ENCODE measurements around the gene ZC3H8.

The ZC3H8 gene

DNA sequence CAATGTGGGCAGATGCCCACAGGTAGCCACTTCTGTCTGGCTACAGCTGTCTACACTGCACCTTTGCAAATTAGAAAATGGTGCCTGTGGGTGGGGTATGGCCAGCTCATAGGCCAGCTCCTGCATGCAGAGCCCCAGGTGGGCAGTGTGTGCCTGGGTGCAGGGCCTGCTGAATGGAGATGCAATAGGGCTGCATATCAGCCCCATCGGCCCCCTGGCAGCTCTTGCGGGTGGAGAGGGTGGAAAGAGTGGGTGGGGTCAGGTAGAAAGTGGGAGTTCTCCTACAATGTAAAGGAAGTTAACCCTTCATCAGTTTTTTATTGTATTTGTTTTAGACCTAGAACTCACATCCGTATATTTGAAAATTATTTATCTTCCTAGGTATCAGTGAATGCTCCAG, 79.5 kb downstream of the ZC3H8 start:
- Histone ChIP-seq H4K20me1 (ENCODE audit: insufficient read depth, low read length) (no peaks in the 10 kb centered on the region), H3K4me1 (ENCODE audit: insufficient read depth, low read length) (no peaks in the 10 kb centered on the region), H3K27ac (ENCODE audit: low read length) (no peak overlapping the region), H3K4me2 (ENCODE audit: insufficient read depth, low read length) (no peak overlapping the region), H3K4me3 (ENCODE audit: low read depth in 1 of 2, low read length in 2 of 2) (no peak overlapping the region), H3K27me3 (ENCODE audit: insufficient read depth, low read length, poor library complexity) (no peaks in the 10 kb centered on the region), H3K9ac (ENCODE audit: low read depth, low read length) (no peak overlapping the region), H3K36me3 (ENCODE audit: insufficient read depth, low read length) (no peaks in the 10 kb centered on the region), H3K9me3 (ENCODE audit: insufficient read depth, low read length, severe bottlenecking) (no peaks in the 10 kb centered on the region), H2AFZ (ENCODE audit: low read depth, low read length) (no peak overlapping the region), H3K79me2 (ENCODE audit: insufficient read depth, low read length) (no peaks in the 10 kb centered on the region)
- DNase-seq (no peak), ATAC-seq (ENCODE audit: insufficient read depth, low read depth) (no peak)
- no peak for TF ChIP-seq CTCF (IDR thresholded peaks at IDR 0.05; ENCODE audit: borderline replicate concordance, extremely low read depth, low read length, poor library complexity, severe bottlenecking)
- no peak for TF ChIP-seq EZH2 (IDR thresholded peaks at IDR 0.05; ENCODE audit: borderline replicate concordance, low read depth, low read length, severe bottlenecking)

- Histone ChIP-seq H3K4me1 (ENCODE audit: insufficient read depth, low read length) (no peaks in the 10 kb centered on the region), H2AFZ (ENCODE audit: low read depth, low read length) (no peak overlapping the region), H3K4me2 (ENCODE audit: insufficient read depth, low read length) (no peak overlapping the region), H3K9ac (ENCODE audit: low read depth, low read length) (no peak overlapping the region), H3K9me3 (ENCODE audit: insufficient read depth, low read length, severe bottlenecking) (no peaks in the 10 kb centered on the region), H3K79me2 (ENCODE audit: insufficient read depth, low read length) (no peaks in the 10 kb centered on the region), H3K4me3 (ENCODE audit: low read depth in 1 of 2, low read length in 2 of 2) (no peak overlapping the region), H3K36me3 (ENCODE audit: insufficient read depth, low read length) (no peaks in the 10 kb centered on the region), H4K20me1 (ENCODE audit: insufficient read depth, low read length) (no peaks in the 10 kb centered on the region), H3K27ac (ENCODE audit: low read length) (no peak overlapping the region), H3K27me3 (ENCODE audit: insufficient read depth, low read length, poor library complexity) (no peaks in the 10 kb centered on the region)
- DNase-seq (no peak), ATAC-seq (ENCODE audit: insufficient read depth, low read depth) (no peak)
- TF ChIP-seq CTCF (IDR thresholded peaks at IDR 0.05; ENCODE audit: borderline replicate concordance, extremely low read depth, low read length, poor library complexity, severe bottlenecking) (no peak), EZH2 (IDR thresholded peaks at IDR 0.05; ENCODE audit: borderline replicate concordance, low read depth, low read length, severe bottlenecking) (no peak)
Measured at GRCh38 chr2:112174383-112174782, 80.5 kb downstream of the ZC3H8 start.

DNA sequence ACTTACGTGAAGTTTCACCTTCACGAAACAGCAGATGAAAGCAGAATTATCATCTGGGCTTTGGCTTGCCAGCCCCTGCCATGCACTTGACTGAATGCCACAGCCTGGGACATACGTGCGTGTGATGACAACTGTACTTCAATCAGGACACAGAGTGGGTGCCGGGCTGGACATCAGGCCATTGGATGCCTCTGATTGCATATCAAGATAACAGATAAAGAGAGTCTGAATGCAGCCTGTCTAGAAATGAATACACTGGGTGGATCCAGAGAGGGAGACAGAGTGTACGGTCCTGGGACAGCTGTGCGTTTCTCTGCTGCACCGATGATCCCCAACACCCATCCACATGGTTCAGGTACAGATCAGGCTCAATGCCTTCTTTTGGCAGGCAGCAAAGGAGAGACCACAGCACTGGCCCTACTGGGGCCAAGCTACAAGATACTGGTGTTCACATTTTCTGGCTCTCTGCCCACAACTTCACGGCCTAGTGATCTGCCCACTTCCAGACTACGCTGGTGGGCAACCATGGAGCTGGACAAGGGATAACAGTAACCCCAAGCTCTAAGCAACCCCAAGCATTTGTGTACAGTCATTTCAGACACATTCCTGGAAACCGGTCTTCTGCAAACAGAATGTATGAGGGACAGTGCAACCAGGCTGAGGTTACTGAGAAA, 81.1 kb downstream of the ZC3H8 start:
- Histone ChIP-seq H4K20me1 (ENCODE audit: insufficient read depth, low read length) (no peaks in the 10 kb centered on the region), H3K9ac (ENCODE audit: low read depth, low read length) (no peak overlapping the region), H3K4me3 (ENCODE audit: low read depth in 1 of 2, low read length in 2 of 2) (no peak overlapping the region), H2AFZ (ENCODE audit: low read depth, low read length) (no peak overlapping the region), H3K9me3 (ENCODE audit: insufficient read depth, low read length, severe bottlenecking) (no peaks in the 10 kb centered on the region), H3K27ac (ENCODE audit: low read length) (no peak overlapping the region), H3K4me2 (ENCODE audit: insufficient read depth, low read length) (no peak overlapping the region), H3K27me3 (ENCODE audit: insufficient read depth, low read length, poor library complexity) (no peaks in the 10 kb centered on the region), H3K79me2 (ENCODE audit: insufficient read depth, low read length) (no peaks in the 10 kb centered on the region), H3K36me3 (ENCODE audit: insufficient read depth, low read length) (no peaks in the 10 kb centered on the region), H3K4me1 (ENCODE audit: insufficient read depth, low read length) (no peaks in the 10 kb centered on the region)
- TF ChIP-seq CTCF (IDR thresholded peaks at IDR 0.05; ENCODE audit: borderline replicate concordance, extremely low read depth, low read length, poor library complexity, severe bottlenecking) (no peak), EZH2 (IDR thresholded peaks at IDR 0.05; ENCODE audit: borderline replicate concordance, low read depth, low read length, severe bottlenecking) (no peak)
- no peak for DNase-seq
- no peak for ATAC-seq (ENCODE audit: insufficient read depth, low read depth)
